IPS-15b (cell line): ENCODE data around the gene ERI3.

Experiments used
- H3K27me3 ChIP-seq: one replicate; pipeline ENCODE4 v1.6.1; 2013; ENCODE audit warnings: low read length; ENCODE audit not compliant: control insufficient read depth, insufficient read depth
- H3K36me3 ChIP-seq: one replicate; pipeline ENCODE4 v1.6.1; 2013; ENCODE audit warnings: low read length; ENCODE audit not compliant: control insufficient read depth, insufficient read depth
- H3K4me1 ChIP-seq: one replicate; pipeline ENCODE4 v1.6.1; 2013; ENCODE audit warnings: mild to moderate bottlenecking, low read length; ENCODE audit not compliant: control insufficient read depth, insufficient read depth
- H3K4me3 ChIP-seq: one replicate; pipeline ENCODE4 v1.5.1; 2013; ENCODE audit warnings: low read depth, low read length
- H3K9ac ChIP-seq: one replicate; pipeline ENCODE4 v1.6.1; 2013; ENCODE audit warnings: low read depth, mild to moderate bottlenecking, low read length
- H3K9me3 ChIP-seq: one replicate; pipeline ENCODE4 v1.6.1; 2013; ENCODE audit warnings: mild to moderate bottlenecking, low read length; ENCODE audit not compliant: control insufficient read depth, insufficient read depth

ERI3 gene

DNA sequence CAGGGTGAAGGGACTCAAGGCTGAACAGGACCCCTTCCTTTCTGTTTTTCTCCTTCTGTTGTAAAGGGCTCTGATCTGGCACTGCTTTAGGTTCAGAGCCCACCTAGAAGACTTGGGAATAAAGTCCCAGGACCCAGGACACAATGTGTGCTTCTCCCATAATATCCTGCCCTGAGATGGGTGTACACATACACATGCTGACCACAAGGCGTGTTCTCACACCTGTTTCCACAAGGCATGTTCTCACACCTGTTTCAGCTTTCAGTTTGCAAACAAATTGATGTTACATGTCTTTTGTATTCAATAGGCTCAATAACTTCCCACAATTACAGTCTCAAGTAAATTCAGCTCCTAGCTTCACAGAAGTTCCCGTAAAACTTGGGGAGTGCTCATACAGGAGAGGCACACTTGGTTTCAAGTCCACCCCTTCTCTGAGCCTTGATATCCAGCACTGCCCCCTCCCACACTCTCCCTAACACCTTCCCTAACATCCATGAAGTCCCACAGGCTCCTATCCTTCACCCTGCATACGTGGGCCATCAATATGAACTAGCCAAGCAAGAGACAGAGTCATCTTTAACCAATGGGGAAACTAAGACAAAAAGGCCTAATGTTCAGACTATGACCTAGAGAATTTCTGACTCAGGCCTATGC is 41.7 kb downstream of the ERI3 start:
- Histone ChIP-seq H3K9ac (no peak overlapping the region), H3K4me1 (peaks cover under 1% of the 10 kb centered on the region), H3K4me3 (no peak overlapping the region), H3K36me3 (peaks cover 4% of the 10 kb centered on the region), H3K9me3 (no peaks in the 10 kb centered on the region), H3K27me3 (no peaks in the 10 kb centered on the region)

- Histone ChIP-seq H3K36me3 (peaks cover 10% of the 10 kb centered on the region), H3K9me3 (no peaks in the 10 kb centered on the region), H3K9ac (no peak overlapping the region), H3K27me3 (no peaks in the 10 kb centered on the region), H3K4me3 (no peak overlapping the region), H3K4me1 (no peaks in the 10 kb centered on the region)
Measured at GRCh38 chr1:44312399-44313196, 42.5 kb downstream of the ERI3 start.

GRCh38 chr1:44310006-44310405 is 45.1 kb downstream of the ERI3 start:
- Histone ChIP-seq H3K27me3 (no peaks in the 10 kb centered on the region), H3K4me3 (no peak overlapping the region), H3K9ac (no peak overlapping the region), H3K36me3 (peaks cover 17% of the 10 kb centered on the region), H3K9me3 (no peaks in the 10 kb centered on the region), H3K4me1 (no peaks in the 10 kb centered on the region)

- peaks cover 22% of the 10 kb centered on the region for H3K36me3 ChIP-seq
- H3K27me3 ChIP-seq: no peaks in the 10 kb centered on the region
- no peak overlapping the region for H3K9ac ChIP-seq
Measured at GRCh38 chr1:44305962-44306422, 49.1 kb downstream of the ERI3 start.

GRCh38 chr1:44303532-44303931 is 51.5 kb downstream of the ERI3 start:
- no peaks in the 10 kb centered on the region for H3K27me3 ChIP-seq
- H3K36me3 ChIP-seq: peaks cover 22% of the 10 kb centered on the region
- H3K4me3 ChIP-seq: no peak overlapping the region
- H3K4me1 ChIP-seq: no peaks in the 10 kb centered on the region
- no peak overlapping the region for H3K9ac ChIP-seq
- H3K9me3 ChIP-seq: no peaks in the 10 kb centered on the region

More at GRCh38 chr1:44305962-44306422, 49.1 kb downstream of the ERI3 start:
- H3K9me3 ChIP-seq: no peaks in the 10 kb centered on the region
- no peaks in the 10 kb centered on the region for H3K4me1 ChIP-seq
- H3K4me3 ChIP-seq: no peak overlapping the region

DNA sequence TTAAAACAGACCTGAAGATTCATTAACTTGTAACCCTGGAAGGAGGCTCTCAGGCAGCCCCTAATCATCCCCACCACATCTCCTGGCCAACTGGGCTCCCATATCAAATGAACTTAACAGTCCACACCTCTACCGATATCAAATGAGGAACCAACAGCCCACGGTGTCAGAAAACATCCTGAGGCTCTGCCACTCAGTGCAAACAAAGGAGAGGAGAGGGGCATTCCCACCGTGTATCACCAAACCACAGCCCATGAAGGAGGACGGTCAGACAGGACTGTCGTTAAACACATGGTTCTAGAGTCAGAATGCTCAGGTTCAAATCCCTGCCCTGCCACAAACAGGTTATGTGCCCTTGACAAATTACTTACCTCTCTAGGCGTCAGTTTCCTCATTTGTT is 52.5 kb downstream of the ERI3 start:
- Histone ChIP-seq H3K4me3 (no peak overlapping the region), H3K27me3 (no peaks in the 10 kb centered on the region), H3K36me3 (peaks cover 19% of the 10 kb centered on the region), H3K9me3 (no peaks in the 10 kb centered on the region), H3K4me1 (no peaks in the 10 kb centered on the region), H3K9ac (no peak overlapping the region)

DNA sequence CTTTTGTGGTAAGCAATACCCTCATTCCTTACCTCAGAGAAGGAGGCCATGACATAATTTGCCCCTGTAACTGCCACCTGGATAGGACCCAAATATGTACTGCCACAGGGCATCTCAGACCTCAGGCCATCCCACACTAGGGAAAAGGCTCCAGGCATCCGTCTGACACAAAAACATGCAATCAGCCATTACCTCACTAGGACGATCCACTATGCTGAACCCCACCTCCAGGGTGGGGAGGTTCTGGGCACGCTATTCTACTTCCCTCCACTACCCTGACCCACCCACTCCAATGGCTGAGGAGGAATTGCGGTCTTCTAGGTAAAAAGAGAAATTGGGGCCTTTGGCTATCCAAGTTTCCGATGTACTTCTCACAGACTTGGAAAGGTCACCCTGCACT is 53.6 kb downstream of the ERI3 start:
- Histone ChIP-seq H3K36me3 (peaks cover 17% of the 10 kb centered on the region), H3K4me1 (no peaks in the 10 kb centered on the region), H3K4me3 (no peak overlapping the region), H3K27me3 (no peaks in the 10 kb centered on the region), H3K9me3 (no peaks in the 10 kb centered on the region), H3K9ac (no peak overlapping the region)

- Histone ChIP-seq H3K4me3 (no peak overlapping the region), H3K4me1 (no peaks in the 10 kb centered on the region), H3K36me3 (peaks cover 21% of the 10 kb centered on the region), H3K27me3 (no peaks in the 10 kb centered on the region), H3K9ac (no peak overlapping the region), H3K9me3 (no peaks in the 10 kb centered on the region)
Measured at GRCh38 chr1:44300852-44301251, 54.2 kb downstream of the ERI3 start.

DNA sequence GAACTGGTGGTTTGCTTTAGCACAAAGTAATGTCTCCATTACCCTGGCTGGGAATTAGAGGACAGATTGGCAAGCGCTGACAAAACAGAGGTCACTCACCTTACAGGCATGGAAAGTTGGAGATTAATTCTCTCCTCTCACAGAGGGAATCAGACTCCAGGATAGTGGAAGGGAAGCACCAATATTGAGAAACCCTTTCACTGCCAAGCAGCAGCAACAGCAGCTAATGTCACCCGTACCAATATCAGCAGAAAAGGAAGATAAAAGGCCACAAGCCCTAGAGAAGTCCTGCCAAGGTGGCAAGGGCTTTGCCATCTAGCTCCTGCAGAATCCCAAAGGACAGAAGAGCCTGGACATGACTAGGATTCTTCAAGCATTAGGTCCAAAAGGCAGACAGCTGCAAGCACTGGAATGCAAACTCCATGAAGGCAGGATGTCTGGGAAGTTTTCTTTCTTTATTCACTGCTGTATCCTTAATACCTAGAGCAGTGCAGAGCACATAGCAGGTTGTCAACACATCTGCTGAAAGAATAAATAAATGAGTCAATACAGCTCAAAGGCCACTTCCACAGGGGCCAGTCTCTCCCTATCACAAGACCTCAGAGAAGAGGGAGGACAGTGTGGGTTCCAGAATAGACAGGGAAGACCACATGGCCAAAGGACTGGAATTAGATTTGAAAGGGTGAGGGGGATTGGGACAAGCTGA is 57.2 kb downstream of the ERI3 start:
- H3K36me3 ChIP-seq: peaks cover 14% of the 10 kb centered on the region
- no peak overlapping the region for H3K9ac ChIP-seq

DNA sequence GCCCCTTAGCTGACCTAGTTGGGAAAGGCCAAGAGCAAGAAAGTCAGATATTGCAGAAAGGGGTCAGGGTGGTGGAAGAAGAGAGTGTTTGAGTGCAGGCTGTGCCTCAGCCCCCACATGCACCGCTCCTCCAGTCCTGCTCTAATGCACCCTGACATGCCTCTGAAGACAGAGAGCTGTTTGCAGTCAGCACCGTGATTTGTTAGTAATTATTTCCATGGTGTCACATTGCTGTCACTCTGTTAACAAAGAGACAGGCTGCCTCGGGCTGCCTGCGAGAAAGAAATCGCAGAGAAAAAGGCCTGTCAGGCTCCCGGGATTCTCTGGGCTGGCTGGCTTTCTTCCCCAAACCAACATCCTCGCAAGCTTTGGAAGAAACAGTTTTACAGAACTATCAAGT is 58.3 kb downstream of the ERI3 start:
- Histone ChIP-seq H3K9ac (no peak overlapping the region), H3K36me3 (peaks cover 12% of the 10 kb centered on the region), H3K4me1 (no peaks in the 10 kb centered on the region), H3K27me3 (no peaks in the 10 kb centered on the region), H3K9me3 (no peaks in the 10 kb centered on the region), H3K4me3 (no peak overlapping the region)

More for the DNA sequence above, 57.2 kb downstream of the ERI3 start:
- H3K4me1 ChIP-seq: no peaks in the 10 kb centered on the region
- no peaks in the 10 kb centered on the region for H3K27me3 ChIP-seq
- H3K4me3 ChIP-seq: no peak overlapping the region
- H3K9me3 ChIP-seq: no peaks in the 10 kb centered on the region

GRCh38 chr1:44296086-44296485 is 59.0 kb downstream of the ERI3 start:
- H3K9ac ChIP-seq: no peak overlapping the region
- peaks cover 12% of the 10 kb centered on the region for H3K36me3 ChIP-seq
- no peak overlapping the region for H3K4me3 ChIP-seq
- no peaks in the 10 kb centered on the region for H3K4me1 ChIP-seq
- H3K9me3 ChIP-seq: no peaks in the 10 kb centered on the region
- H3K27me3 ChIP-seq: no peaks in the 10 kb centered on the region
